ENCODE measurements around the gene SLC28A3.

- no peak for TF ChIP-seq CTCF (conservative IDR thresholded peaks at IDR 0.05; ENCODE audit: low read length)
- no peak for TF ChIP-seq EZH2phosphoT487 (IDR thresholded peaks at IDR 0.05; ENCODE audit: borderline replicate concordance, low read depth, low read length)
These were observed 40.3 kb downstream of the SLC28A3 start for GRCh38 chr9:84300271-84300670.
